ENCODE measurements around the gene S100A12.
"Not testable (repeated sequence)": the region's sequence is repeated elsewhere in the genome, so short reads cannot be mapped to it uniquely, and the experiment has no call there.

Gene S100A12

DNA sequence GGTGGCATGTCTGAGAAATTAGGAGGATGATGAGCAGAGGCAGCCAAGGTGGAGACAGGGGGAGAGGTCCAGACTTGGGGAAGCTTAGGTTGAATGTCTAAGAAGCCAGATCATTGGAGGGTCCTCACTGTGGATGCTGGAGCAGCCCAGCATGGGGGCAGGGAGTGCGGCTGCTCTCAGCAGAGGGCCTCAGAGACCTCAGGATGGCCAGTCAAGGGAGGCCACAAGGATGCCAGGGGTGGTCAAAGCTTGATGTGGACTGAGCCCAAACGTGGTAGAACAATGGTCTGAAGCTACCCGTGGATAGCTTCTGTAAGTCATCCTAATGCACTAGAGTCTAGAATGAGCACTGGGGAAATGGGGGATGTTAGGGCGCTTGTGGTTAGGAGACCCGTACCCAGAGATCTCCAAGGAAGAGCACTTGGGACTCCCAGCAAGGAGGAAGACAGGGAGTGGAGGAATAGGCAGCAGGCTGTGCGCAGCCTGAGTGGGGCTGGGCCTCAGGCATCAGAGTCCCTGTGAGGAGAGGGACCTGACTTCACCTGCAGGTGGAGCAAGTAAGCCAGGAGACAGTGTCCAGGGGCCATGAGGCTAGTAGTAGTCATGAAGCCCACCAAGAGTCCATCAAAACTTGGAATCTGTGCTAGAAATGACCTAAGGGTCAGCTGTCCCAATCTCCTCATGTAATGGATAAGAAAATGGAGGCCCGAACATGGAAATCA lies 22.0 kb downstream of the S100A12 start:
- no peak for DNase-seq (ENCODE audit: low spot score)

DNA sequence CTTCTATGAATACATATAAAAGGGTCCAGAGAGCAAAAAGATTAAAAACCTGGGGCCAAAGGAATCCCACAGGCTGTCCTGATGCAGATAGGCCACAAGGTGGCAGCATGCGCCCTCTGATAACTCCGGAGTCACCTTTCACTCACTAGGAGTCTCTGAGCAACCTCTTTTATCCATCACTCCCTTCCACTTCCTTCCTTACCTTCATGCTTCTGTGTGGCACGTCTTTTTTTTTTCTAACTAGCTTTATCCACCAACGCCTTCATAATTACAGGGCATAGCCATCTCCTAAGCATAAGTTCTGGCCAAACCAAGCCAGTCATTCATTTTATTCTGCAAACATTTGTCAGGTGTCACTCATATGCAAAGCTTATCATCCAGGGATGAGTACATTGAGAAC lies 22.9 kb downstream of the S100A12 start:
- DNase-seq (ENCODE audit: low spot score), result peak; percentile 79

DNA sequence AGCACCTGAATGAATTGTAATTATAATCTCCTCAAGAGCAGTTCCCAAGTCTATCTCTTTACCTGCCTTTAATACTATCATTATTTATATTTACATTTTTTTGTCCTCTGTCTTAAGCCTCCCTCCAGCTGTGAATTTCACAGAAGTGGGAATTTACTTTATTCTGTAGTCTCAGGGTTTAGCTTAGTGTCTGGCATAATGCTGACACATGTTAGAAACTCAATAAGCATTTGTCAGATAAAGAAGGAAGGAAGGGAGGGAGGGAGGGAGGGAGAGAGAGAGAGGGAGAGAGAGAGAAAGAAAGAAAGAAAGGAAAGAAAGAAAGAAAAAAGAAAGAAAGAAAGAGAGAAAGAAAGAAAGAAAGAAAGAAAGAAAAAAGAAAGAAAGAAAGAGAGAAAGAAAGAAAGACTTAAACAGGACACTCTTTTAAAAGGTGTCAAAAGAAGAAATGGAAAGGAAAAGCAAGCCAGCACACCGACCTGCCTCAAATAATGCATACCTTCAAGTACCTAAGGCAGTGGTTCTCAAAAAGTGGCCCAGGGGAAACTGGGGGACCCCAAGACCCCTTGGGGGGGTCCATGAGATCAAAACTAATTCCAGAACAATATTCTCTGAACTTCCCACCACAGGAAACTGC lies 25.0 kb downstream of the S100A12 start:
- no peak for DNase-seq (ENCODE audit: low spot score)

DNA sequence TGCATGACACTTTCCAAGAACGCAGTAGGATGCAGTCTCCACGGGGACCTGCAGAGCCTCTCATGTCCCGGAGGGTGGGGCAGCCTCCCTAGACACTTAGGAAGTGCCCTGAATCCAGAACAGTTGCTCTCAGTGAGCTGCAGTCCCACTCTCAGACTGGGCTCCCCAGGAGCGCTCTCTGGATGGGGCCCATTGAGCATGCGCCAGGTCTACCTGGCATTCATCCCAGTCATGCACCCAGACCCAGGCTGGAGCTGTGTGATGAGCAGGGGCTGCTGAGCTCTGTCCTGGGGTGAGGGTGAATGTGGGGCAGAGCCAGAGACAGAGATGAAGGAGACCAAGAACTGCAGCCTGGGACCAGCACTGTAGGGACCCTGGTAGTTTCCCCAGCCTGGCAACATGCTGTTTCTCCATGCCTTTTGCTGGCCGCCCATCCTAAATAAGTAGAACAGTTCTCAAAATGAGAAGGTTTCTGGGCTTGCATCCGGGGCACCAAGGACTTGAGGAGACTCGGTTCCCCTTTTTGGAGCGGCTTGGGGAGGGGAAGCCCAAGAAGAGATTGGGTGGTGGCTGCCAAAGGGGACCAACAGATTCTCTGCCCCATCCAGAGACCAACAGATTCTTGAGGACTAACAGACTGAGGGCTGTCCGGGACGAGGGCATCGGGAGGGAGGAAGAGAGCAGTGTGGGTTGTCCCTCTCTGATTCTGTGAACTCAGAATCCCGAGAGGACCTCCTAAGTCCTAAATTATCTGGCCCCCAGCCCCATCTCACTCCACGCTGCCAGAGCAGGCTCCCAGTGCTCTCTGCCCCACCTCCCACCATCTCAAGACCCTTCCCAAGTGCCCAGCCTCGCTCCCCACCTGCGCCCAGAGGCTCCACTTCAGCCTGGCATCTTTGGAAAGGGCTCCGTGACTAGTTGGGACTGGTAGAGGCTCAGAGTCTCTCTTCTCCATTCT lies 25.8 kb downstream of the S100A12 start:
- no peak for DNase-seq (ENCODE audit: low spot score)

DNA sequence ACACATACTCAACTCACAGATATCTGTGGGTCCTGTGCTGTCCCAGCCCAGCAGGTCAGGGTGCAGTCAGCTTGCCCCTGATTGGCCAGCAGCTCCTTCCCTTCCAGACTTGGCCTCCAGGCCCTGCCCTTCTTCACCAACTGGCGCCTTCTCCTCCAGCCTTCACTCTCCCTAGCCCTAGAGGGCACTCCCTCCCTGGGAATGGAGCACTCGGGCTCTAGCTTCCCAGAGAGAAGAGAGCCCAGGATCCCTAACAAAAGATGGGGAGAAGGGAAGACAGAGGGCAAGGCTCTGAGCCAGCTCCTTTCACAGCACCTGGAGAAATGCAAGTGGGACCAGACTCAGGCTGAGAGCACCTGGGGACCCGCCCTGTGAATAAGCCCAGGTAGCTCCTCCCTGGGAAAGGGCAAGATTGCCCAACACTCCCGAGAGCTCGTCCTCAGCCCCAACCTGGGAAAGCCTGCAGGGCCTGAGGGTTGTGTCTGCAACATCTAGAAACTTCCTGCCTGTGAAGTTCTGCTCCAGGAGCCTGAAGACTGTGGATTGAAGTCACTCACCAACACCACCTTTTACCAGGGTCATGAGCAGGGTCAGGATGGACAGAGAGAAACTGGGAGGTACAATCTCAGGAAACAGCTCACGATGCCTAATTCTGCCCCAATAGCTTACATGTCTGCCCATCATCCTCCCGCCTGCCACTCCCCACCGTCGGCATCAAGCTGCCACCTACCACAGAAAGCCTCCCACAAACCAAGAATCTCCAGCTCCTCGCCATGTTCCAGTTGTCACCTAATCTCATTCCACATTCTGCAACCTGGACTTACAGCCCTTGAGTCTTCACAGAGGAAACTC lies 26.7 kb downstream of the S100A12 start, which contains the start of gene PGLYRP4:
TSS of gene PGLYRP4 (minus strand) at position 331 of the 852 bp plus-strand sequence. CDS start 909 bp downstream, outside the sequence.
- DNase-seq (ENCODE audit: low spot score), result no peak

DNA sequence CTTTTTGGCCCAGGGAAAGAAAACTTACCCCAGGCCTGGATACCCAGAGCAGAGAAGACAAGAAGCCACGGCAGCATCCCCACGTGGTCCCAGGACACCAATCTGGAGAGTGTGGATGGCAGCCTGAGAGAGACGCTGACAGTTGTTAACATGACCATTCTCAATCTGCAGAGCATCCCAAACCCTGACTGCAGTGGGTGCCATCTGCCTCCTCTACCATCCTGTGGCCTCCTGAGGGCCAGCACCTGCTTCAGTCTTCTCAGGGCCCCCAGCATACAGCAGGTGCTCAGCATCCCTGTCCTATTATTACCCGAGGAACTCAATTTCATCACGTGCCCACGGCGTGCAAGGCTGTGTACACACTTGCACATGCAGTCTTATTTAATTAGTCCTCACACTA lies 27.6 kb downstream of the S100A12 start:
- DNase-seq (ENCODE audit: low spot score), result no peak

DNA sequence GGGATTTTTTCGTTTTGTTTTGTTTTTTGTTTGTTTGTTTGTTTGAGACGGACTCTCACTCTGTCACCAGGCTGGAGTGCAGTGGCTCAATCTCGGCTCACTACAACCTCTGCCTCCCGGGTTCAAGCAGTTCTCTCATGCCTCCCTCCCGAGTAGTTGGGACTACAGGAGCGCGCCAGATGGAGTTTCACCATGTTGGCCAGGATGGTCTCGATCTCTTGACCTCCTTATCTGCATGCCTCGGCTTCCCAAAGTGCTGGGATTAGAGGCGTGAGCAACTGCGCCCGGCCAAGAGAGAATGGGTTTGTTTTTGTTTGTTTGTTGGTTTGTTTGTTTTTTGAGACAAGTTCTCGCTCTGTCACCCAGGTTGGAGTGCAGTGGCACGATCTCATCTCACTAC lies 28.4 kb downstream of the S100A12 start:
- DNase-seq (ENCODE audit: low spot score), result not testable (repeated sequence)

DNA sequence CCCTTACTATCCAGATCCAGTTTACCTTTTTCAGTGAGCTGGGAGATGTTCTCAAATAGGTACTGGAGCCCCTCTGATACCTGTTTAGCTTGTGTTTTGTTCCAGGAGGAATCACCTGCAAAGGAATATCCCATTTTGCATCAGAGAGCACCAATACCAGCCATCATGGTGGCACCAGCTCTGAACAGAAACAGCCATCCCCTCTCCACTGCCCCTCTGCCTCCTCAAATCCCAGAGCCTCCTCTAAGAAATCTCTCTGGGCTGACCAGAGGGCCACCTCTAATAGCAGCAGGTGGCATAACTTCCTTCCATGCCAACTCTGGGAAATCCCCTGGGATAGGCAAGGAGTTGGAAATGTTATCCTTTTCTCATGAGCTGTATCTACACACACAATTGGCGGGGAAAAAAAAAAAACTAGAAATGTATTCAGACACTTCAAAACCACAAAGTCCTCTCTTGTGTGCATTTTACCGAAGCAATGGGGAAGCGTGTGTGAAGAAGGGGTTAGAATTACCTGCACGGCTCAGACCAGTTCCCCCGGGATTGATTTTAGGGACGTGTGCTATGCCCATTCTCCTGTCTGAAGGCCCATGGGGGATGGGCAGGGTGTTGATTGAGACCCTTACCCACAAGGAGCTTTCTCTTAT lies 29.2 kb downstream of the S100A12 start:
- DNase-seq (ENCODE audit: low spot score), result no peak

DNA sequence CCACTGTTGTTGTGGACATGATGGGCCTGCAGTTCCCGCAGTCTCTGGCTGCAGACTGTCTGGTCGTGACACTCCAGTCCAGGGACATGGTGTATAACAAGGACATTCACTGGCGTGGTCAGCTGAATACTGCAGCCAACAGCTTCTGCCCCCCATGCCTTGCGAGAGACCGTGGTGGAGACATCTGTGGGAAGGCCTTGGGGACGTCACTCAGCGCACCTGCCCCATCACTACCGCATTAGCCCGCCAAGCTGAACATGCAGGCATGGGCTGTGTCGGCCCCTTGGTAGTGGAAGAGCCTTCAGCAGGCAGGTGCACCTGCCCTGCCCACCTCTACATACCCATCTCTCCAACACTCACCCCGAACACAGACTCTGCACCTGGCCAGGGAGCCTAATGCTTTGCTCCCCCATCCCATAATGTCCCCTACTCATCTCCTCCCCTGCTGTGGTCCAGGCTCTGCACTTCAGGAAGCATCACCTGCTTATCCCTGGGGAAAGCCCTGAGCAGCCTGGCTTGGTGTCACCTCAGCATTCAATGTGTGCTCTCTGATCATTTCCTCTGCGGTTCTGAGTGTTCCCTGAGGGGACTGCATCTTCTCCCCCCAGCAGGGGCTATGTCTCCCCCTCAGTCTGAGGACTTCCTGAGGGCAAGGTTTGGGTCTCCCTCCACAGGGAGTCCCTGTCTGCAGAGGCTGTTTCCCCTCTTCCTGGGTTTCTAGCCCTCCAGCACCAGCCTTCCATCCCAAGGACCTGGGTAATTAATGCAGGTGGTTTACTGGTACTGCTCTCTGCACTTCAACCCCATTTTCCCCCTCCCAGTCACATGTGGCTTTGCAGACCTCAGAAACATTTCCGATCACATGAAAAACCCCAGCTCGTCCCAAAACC lies 30.0 kb downstream of the S100A12 start:
- no peak for DNase-seq (ENCODE audit: low spot score)

DNA sequence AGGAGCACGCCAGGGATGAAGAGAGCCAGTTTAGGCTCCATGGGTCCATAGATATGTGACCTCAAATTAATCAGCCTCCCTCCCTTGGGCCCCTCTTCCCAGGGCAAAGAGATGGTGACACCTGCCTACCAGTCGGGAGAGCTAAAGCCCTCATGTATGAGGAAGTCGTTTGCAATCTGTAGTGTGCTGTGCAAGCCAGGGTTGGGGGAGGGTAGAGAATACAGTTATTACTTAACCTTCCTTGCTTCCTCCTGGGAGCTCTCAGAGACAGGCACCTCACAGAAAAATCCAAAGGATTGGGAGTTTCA lies 30.7 kb downstream of the S100A12 start:
- DNase-seq (ENCODE audit: low spot score), result no peak

DNA sequence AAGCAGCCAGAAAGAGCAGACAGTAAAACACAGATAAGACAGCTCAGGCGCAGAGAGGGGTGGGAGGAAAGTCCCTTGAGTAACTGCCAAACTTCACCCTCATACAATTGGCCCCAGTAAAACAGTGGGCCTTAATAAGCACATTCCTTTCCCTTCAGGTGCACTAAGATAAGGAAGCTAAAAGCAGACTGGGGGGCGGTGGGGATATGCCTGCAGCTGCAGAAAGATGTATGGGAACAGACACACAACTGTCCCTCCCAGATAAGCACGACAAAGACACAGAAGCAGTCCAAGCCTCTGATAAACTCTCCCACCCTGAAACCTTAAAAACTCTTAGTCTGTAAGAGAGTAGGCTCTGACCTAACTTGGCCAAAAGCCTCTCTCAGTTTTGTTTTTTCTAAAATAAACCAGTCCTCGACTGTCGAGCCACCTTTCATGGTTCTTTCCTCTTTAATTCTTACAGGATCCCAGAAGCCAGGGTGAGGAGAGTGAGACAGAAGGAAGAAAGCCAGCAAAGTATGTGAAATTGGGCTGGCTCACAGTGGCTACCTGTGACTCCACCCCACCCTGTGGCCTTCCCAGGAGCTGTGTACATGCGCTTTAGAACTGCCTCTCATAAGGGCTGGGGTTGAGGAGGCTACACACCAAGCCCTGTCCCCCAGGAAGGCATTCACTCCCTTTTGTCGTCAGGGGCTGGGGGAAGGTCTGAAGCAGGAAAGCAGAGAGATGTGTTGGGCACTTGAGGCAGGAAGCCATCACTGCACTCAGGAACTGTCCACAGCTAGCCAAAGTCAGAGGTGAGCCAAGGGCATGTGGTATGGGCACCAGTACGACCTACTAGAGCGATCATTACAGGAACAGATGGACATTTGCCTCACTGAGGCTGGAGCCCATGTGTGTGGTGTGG lies 31.4 kb downstream of the S100A12 start:
- no peak for DNase-seq (ENCODE audit: low spot score)

DNA sequence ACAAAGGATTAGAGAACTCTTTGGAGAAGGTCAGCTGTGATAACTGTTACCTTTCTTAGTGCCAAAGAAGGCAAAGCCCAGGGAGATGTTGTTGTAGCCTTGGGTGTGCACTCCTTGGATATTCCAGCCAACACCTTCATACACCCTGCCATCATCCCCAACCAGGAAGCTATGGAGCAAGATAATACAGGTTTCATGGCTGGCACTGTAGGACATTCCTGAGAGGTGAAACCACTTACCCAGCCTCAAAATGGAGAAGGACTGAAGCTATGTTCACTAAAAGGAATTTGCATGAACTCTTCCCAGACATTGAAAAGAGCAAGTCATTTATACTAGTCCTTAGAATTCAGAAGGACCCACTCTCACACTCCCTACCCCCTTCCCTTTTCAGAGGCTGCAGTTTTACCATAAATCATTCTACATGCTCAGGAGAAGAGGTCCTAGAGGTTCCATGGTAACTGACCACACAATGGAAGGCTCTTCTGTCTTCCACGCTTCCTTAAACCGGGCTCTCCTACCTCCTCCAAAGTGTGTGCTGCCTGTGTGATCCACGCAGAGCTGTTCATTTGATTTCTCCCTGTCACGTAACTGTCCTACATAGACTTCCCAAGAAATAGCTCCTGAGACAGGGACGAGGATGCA lies 32.3 kb downstream of the S100A12 start:
- no peak for DNase-seq (ENCODE audit: low spot score)

DNA sequence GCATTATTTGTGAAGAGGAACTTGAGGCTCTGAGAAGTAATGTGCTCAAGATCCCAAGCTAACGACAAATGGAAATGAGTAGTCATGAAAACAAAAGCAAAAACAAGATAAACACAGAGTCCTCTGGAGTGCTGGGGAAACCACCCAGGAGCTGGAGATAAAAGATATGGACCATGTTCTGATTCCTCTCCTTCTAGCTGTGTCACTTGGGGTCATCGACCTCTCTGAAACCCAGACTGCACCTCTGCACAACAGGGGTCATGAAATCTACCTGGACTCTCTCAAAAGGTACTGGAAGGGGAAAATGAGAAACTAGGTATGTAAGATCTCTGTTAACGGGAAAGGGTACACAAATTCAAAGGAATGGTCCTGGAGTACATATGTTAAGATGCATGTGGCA lies 33.2 kb downstream of the S100A12 start:
- no peak for DNase-seq (ENCODE audit: low spot score)

DNA sequence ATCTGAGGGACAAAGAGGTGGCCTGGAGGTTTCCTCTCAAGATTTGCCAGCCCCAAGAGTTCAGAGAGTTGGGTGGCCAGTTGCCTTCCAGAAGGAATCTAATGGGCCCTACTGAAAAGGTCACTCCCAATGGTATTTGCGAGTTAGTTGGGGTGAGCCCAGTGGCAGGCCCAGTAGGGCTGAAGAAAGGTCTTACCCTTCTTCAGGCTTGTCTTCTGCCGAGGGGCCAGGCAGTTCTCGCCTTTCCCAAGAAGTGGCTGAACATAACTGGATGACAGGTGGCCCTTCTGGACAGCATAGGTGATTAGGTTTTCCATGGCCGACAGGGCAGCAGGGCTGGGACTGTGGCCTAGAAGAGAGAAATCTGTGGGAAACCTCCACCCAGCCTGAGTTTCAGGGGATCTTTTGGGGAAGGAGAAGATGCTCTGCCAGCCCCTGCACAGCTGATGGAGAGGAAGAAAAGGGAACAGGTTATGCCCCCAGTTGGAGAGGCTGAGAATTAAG lies 33.9 kb downstream of the S100A12 start:
- DNase-seq (ENCODE audit: low spot score), result no peak

DNA sequence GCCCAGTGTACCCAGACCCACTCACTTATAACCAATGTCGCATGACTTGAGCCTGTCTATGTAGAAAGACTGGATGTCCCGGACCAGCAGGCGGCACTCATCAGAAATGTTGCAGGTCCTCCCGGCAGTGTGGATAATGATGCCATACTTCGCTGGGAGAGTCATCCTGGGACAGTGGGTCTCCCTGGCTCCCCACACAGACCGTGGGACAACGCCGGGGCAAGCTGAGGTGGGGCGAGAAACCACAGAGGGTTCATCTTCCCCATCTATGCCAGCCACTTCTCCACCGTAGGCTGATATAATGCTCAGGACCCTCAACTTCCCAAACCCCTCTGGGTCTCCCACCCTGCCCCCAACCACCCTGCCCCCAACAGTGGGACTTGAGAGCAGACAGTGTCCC lies 35.1 kb downstream of the S100A12 start:
- no peak for DNase-seq (ENCODE audit: low spot score)

DNA sequence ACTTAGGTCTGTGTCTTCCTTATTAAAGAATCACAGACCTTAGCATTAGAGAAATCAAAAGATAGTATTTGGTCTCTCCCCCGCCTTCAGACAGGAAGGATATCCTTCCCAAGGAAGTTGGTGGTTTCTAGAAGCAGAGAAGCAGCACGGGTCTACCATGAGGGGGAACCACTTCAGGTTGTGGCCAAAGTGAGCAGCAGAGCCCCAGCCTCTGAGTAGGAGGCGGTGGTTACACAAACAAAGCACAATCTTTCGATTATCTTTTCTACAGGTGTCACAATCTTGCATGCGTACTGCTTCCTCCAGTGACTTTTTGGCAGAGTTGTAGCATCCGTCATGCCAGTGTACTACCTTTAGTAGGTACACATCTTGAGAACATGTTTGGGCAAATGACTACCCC lies 35.6 kb downstream of the S100A12 start:
- no peak for DNase-seq (ENCODE audit: low spot score)

DNA sequence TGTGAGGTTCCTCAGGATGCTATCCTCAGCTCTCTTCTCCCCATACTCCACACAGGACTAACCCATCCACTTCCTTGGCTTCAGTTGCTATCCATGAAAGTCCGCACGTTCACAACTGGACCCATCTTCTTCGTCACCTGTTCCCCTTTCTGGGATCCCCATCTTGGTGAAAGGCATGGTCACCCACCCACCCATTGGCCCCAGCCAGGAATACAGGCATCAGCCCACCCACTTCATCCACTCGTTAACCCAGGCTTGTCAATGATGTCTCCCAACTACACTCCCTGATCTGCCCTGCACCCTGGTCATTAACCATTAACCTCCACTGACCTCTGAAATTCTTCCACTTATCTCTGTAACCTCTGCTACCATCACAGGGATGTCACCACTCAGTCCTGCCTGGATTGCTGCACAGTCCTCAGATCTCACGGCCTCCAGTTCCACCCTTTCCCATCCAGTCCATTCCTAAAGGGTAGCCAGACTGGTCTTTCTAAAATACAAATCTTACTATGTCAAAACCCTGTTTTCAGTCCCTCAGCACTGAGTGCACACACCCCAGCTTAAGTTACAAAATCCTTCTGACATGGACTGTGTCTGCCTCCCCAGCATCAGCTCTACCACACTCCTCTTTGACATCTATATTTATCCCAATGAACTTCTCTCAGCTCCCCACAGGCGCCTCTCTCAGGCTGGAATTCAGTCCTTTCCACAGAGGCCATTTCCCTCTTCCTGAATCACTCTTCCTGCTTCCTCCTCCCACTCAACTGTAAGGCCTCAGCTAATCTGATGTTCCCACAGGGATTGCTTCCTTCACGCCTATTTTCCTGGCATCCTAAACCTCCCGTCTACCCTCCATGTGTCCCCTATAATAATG lies 37.2 kb downstream of the S100A12 start:
- DNase-seq (ENCODE audit: low spot score), result no peak

DNA sequence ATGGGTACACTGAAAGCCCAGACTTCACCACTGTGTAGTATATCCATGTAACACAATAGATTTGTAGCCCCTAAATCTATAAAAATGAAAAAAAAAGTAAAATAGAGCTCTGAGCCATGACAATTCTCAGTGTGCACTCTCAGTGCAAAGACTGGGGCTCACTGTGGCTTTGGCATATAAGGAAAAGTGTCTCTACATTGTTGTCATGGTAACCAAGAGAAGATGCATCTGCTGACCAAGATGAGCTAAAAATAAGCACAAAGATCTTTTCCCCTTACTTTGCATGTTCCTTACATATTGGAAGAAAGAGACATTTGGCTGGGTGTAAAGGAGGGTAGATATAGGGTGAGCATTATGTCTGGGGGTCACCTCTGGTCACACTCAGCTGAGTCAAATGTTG lies 38.8 kb downstream of the S100A12 start:
- no peak for DNase-seq (ENCODE audit: low spot score)

Measured in AG08396 (cell line).